Loucy (cell line): ENCODE results near the gene DHDH.

ENCODE experiments used
- H2AFZ ChIP-seq: fragments of 200-600 bp; sonication (generic); 2 replicates; pipeline ENCODE4 v1.6.0; 2016; ENCODE audit warnings: antibody characterized with exemption, mild to moderate bottlenecking, low read length, moderate library complexity
- H3F3A ChIP-seq: fragments of 200-600 bp; 2 replicates; pipeline ENCODE4 v1.6.0; 2016; ENCODE audit warnings: antibody characterized with exemption, low read depth, mild to moderate bottlenecking
- H3K27me3 ChIP-seq: fragments of 200-600 bp; sonication (generic); 2 replicates; pipeline ENCODE4 v1.6.1; 2014; ENCODE audit warnings: low read length, mild to moderate bottlenecking; ENCODE audit not compliant: insufficient read depth, poor library complexity, severe bottlenecking
- H3K36me3 ChIP-seq: fragments of 200-600 bp; sonication (generic); 2 replicates; pipeline ENCODE4 v1.6.1; 2016; ENCODE audit warnings: low read length; ENCODE audit not compliant: insufficient read depth
- H3K4me1 ChIP-seq: fragments of 200-600 bp; sonication (generic); 2 replicates; pipeline ENCODE4 v1.5.1; 2014; ENCODE audit warnings: low read length, mild to moderate bottlenecking; ENCODE audit not compliant: insufficient read depth, poor library complexity, severe bottlenecking
- H3K4me2 ChIP-seq: fragments of 200-600 bp; sonication (generic); 2 replicates; pipeline ENCODE4 v1.6.0; 2014; ENCODE audit warnings: antibody characterized with exemption, low read length, low read depth, mild to moderate bottlenecking; ENCODE audit not compliant: poor library complexity, severe bottlenecking
- H3K4me3 ChIP-seq: fragments of 200-600 bp; sonication (generic); 2 replicates; pipeline ENCODE4 v1.5.1; 2014; ENCODE audit warnings: low read length, mild to moderate bottlenecking, mixed read lengths; ENCODE audit not compliant: poor library complexity, severe bottlenecking
- H3K79me2 ChIP-seq: fragments of 200-600 bp; sonication (generic); 2 replicates; pipeline ENCODE4 v1.6.1; 2014; ENCODE audit warnings: low read length; ENCODE audit not compliant: insufficient read depth
- H3K9ac ChIP-seq: fragments of 200-600 bp; sonication (generic); 2 replicates; pipeline ENCODE4 v1.6.0; 2014; ENCODE audit warnings: mild to moderate bottlenecking, low read depth, low read length, moderate library complexity; ENCODE audit not compliant: poor library complexity, severe bottlenecking
- H3K9me2 ChIP-seq: fragments of 200-600 bp; sonication (generic); replicated peaks from 2 replicates; pipeline ENCODE4 v1.6.1; 2016; ENCODE audit warnings: low read depth, low read length, mixed read lengths
- H3K9me3 ChIP-seq: fragments of 200-600 bp; sonication (generic); 2 replicates; pipeline ENCODE4 v1.6.1; 2014; ENCODE audit warnings: mild to moderate bottlenecking, antibody characterized with exemption, low read length, low read depth; ENCODE audit not compliant: insufficient read depth
- H4K20me1 ChIP-seq: fragments of 200-600 bp; sonication (generic); 2 replicates; pipeline ENCODE4 v1.6.0; 2014; ENCODE audit warnings: antibody characterized with exemption, low read length, mild to moderate bottlenecking; ENCODE audit not compliant: insufficient read depth, poor library complexity, severe bottlenecking
- EZH2phosphoT487 ChIP-seq: fragments of 200-600 bp; IDR thresholded peaks from 2 replicates; pipeline ENCODE4 v1.6.1; 2018; ENCODE audit warnings: antibody characterized with exemption, mild to moderate bottlenecking, moderate library complexity, borderline replicate concordance
- TF ChIP-seq, protein P1 (sequence below): fragments of 200-600 bp; sonication (generic); conservative IDR thresholded peaks from 2 replicates; pipeline ENCODE4 v1.5.1; 2014; ENCODE audit warnings: mild to moderate bottlenecking, antibody characterized with exemption, low read length

Gene DHDH

DNA sequence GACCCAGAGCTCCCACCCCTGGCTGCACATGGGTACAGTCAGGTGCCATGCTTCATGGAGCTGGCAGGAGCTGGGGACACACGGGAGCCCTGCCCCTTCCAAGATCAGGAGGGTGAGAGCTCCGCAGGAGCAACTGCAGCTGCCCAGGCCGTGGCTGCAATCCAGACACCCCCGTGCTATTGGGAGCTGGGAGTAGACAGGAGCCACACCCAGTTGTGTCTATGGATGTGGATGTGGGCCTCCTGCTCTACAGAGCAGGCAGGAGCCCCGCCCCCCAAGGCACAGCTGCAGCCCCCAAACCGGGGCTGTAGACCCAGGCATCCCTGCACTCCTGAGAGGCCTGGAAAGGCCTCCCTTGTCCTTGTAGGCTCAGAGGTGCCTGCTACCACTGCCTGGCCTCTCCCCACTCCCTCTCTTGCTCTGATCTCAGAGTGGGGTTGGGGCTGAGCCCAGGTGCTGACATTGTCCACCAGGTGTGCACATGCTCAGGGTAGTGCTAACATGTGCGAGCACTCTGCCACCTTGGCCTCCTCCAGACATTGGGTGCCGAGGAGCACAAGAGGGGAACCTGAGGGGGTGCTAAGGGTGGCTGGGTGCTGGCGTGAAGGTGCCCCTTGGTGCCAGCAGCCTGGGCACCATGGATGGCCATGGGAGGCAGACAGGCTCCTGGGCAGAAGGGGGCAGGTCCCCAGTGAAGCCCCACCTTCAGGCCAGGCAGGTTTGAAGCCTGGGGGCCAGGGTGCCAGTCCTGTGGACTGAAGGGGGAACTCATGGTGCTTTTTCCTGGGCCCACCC lies 13.2 kb downstream of the DHDH start:
- H3K36me3 ChIP-seq = no peaks in the 10 kb centered on the region
- H3K79me2 ChIP-seq = no peaks in the 10 kb centered on the region
- no peaks in the 10 kb centered on the region for H3F3A ChIP-seq
- no peaks in the 10 kb centered on the region for H3K9me2 ChIP-seq
- TF ChIP-seq, protein P1, sequence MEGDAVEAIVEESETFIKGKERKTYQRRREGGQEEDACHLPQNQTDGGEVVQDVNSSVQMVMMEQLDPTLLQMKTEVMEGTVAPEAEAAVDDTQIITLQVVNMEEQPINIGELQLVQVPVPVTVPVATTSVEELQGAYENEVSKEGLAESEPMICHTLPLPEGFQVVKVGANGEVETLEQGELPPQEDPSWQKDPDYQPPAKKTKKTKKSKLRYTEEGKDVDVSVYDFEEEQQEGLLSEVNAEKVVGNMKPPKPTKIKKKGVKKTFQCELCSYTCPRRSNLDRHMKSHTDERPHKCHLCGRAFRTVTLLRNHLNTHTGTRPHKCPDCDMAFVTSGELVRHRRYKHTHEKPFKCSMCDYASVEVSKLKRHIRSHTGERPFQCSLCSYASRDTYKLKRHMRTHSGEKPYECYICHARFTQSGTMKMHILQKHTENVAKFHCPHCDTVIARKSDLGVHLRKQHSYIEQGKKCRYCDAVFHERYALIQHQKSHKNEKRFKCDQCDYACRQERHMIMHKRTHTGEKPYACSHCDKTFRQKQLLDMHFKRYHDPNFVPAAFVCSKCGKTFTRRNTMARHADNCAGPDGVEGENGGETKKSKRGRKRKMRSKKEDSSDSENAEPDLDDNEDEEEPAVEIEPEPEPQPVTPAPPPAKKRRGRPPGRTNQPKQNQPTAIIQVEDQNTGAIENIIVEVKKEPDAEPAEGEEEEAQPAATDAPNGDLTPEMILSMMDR = no peak
- no peak for TF ChIP-seq EZH2phosphoT487
- no peak overlapping the region for H2AFZ ChIP-seq
- no peaks in the 10 kb centered on the region for H3K27me3 ChIP-seq
- no peak overlapping the region for H3K4me2 ChIP-seq
- H3K4me3 ChIP-seq = no peak overlapping the region
- H4K20me1 ChIP-seq = no peaks in the 10 kb centered on the region
- 0 out of 2 replicates have a peak, but pooled peaks cover 10% of the 10 kb centered on the region for H3K9me3 ChIP-seq
- no peak overlapping the region for H3K9ac ChIP-seq
- H3K4me1 ChIP-seq = no peaks in the 10 kb centered on the region

DNA sequence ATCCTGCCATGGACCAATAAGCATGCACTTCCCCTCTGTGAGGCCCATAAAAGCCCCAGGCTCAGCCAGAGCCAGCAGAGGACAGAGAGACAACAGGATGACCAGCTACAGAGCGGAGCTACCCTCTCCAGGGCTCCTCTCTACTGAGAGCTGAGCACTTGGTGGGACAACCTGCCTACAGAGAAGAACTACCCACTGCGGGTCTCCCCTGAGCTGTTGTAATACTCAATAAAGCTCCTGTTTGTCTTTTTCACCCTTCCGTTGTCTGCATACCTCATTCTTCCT lies 13.7 kb downstream of the DHDH start:
- H3K9me2 ChIP-seq = no peaks in the 10 kb centered on the region
- no peaks in the 10 kb centered on the region for H3K36me3 ChIP-seq
- no peaks in the 10 kb centered on the region for H3K79me2 ChIP-seq
- H3K9me3 ChIP-seq = 0 out of 2 replicates have a peak, but pooled peaks cover 10% of the 10 kb centered on the region
- H3K9ac ChIP-seq = no peak overlapping the region
- H3K4me2 ChIP-seq = no peak overlapping the region
- no peak overlapping the region for H3K4me3 ChIP-seq
- H4K20me1 ChIP-seq = no peaks in the 10 kb centered on the region
- no peaks in the 10 kb centered on the region for H3F3A ChIP-seq
- H2AFZ ChIP-seq = no peak overlapping the region
- TF ChIP-seq, protein P1 = no peak
- no peak for TF ChIP-seq EZH2phosphoT487
- no peaks in the 10 kb centered on the region for H3K27me3 ChIP-seq
- no peaks in the 10 kb centered on the region for H3K4me1 ChIP-seq

DNA sequence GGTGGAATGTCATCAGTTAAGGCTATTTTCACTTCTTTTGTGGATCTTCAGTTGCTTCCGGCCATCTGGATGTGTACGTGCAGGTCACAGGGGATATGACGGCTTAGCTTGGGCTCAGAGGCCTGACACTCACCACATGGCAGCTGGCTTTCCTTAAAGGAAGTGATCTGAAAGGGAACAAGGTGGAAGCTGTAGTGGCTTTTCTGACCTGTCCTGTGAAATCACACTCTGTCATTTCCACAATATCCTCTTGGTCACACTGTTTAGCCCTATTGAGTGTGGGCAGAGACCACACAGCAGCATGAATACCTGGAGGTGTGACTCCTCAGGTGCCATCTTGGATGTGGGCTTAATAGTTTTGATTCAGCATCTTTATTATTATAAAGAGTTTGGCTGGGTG lies 16.7 kb downstream of the DHDH start:
- Histone ChIP-seq H3K4me1 (no peaks in the 10 kb centered on the region), H3K9me3 (0 out of 2 replicates have a peak, but pooled peaks cover 10% of the 10 kb centered on the region), H3K9me2 (no peaks in the 10 kb centered on the region), H3F3A (no peaks in the 10 kb centered on the region), H3K27me3 (no peaks in the 10 kb centered on the region), H4K20me1 (no peaks in the 10 kb centered on the region), H2AFZ (no peak overlapping the region), H3K79me2 (peaks cover 4% of the 10 kb centered on the region; the same call in 1 of the 2 replicates), H3K4me2 (no peak overlapping the region), H3K4me3 (no peak overlapping the region), H3K36me3 (no peaks in the 10 kb centered on the region), H3K9ac (no peak overlapping the region)
- TF ChIP-seq EZH2phosphoT487 = no peak
- TF ChIP-seq, protein P1 = no peak
